Activated T-helper 1 cell treated with anti-CD3 and anti-CD28 coated beads, Interleukin-12 subunit alpha, Interleukin-12 subunit beta, Interleukin-2, Interleukin-4 antibody, amounts not matched to agents 30 ng/mL and 10 ng/mL and 1 ng/mL, durations not matched to agents 14 hours and 24 hours and 36 hours (primary cell): ENCODE data around the gene ME3. TPM values are rescaled to one million over a fixed set of nuclear protein-coding genes. Genes with fewer than 3 reads are reported as not detected.
A peak's percentile ranks its signal among the peaks of the same experiment; 100 is the strongest.
"Not testable (repeated sequence)": the region's sequence is repeated elsewhere in the genome, so short reads cannot be mapped to it uniquely, and the experiment has no call there.

Experiments
- DNase-seq: peaks from one replicate; pipeline ENCODE4 v3.0.0; 2021; ENCODE audit warnings: low spot score
- H3K27ac Mint-ChIP-seq: one replicate; pipeline ENCODE4 v1.8.0; 2021; ENCODE audit warnings: mild to moderate bottlenecking, mixed read lengths
- H3K27me3 Mint-ChIP-seq: one replicate; pipeline ENCODE4 v1.8.0; 2022; ENCODE audit warnings: mild to moderate bottlenecking, moderate library complexity, mixed read lengths; ENCODE audit not compliant: insufficient read depth
- H3K36me3 Mint-ChIP-seq: one replicate; pipeline ENCODE4 v1.8.0; 2021; ENCODE audit warnings: low read depth, mixed read lengths
- H3K4me1 Mint-ChIP-seq: one replicate; pipeline ENCODE4 v1.8.0; 2021; ENCODE audit warnings: low read depth, mixed read lengths
- H3K4me3 Mint-ChIP-seq: one replicate; pipeline ENCODE4 v1.8.0; 2021; ENCODE audit warnings: mild to moderate bottlenecking, moderate library complexity, mixed read lengths
- H3K9me3 Mint-ChIP-seq: one replicate; pipeline ENCODE4 v1.8.0; 2021; ENCODE audit warnings: mixed read lengths
- intact Hi-C: fragments of 100-400 bp; cut with micrococcal nuclease; formaldehyde crosslinking; loops from one replicate; pipeline ENCODE4 v1.15.1; 2024
- total RNA-seq: library from RNA; stranded (reverse); gene quantifications from 2 replicates; pipeline ENCODE4 v1.2.3, GENCODE V29; 2022

Gene ME3
- total RNA-seq, 1 donor from 2014 or later: 12.8 TPM

DNA sequence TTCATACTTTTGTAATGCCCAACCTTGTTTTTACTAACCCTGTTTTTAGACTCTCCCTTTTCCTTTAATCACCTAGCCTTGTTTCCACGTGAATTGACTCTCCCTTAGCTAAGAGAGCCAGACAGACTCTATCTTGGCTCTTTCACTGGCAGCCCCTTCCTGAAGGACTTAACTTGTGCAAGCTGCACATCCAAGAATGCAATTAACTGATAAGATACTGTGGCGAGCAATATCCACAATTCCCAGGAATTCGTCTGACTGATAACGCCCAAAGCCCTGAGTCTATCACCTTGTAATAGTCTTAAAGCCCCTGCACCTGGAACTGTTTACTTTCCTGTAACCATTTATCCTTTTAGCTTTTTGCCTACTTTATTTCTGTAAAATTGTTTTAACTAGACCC, 248.9 kb downstream of the ME3 start:
- H3K27ac Mint-ChIP-seq, H3K9me3 Mint-ChIP-seq, H3K27me3 Mint-ChIP-seq, H3K4me3 Mint-ChIP-seq, H3K36me3 Mint-ChIP-seq, intact Hi-C loops, DNase-seq: not testable (repeated sequence)
- H3K4me1 Mint-ChIP-seq: peaks cover 11% of the 10 kb centered on the region

DNA sequence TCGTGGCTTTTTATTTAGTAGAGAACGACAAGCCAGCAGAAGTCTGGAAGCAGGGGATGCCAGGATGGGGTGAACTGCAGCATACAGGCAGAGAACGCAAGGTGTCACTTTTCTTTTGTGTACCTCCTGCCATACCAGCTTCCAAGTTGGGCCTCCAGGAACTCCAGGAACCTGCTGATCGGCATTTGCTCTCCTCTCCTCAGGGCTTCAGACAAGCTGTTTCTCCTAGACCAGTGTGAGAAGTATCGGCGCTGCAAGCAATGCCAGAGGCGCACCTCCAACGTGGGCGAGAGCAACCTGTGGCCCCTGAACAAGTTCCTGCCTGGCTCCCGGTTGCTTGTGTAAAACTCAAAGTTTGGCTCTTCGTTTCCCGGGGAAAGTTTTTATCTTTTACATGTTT, 250.0 kb downstream of the ME3 start:
- no peaks in the 10 kb centered on the region for H3K9me3 Mint-ChIP-seq
- intact Hi-C loops: no loop called here
- H3K27ac Mint-ChIP-seq: no peak overlapping the region
- H3K4me1 Mint-ChIP-seq: peaks cover 14% of the 10 kb centered on the region
- H3K27me3 Mint-ChIP-seq: no peaks in the 10 kb centered on the region
- peaks cover 1% of the 10 kb centered on the region for H3K36me3 Mint-ChIP-seq
- no peak overlapping the region for H3K4me3 Mint-ChIP-seq
- DNase-seq: no peak

DNA sequence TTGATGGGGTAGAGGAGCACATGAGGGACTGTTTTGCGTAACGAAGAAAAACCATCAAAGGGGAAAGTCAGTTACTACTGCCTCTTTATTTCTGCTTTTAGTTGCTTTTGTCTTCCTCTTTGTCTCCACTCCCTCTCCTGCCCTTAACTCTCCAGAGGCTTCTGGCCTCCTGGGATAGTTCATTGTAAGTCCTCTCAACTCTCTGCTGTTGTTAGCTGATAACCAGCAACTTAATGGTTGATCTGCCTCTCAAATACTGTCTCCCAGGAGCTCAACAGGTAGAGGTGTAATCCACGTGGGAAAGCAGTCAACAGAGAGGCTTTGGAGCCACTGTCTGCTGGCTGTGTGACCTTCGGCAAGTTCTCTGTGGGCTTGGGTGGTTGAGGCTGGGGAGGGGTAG, 250.5 kb downstream of the ME3 start:
- peaks cover 14% of the 10 kb centered on the region for H3K4me1 Mint-ChIP-seq
- no peak overlapping the region for H3K27ac Mint-ChIP-seq
- no peaks in the 10 kb centered on the region for H3K27me3 Mint-ChIP-seq
- H3K36me3 Mint-ChIP-seq: peaks cover 1% of the 10 kb centered on the region
- no peak overlapping the region for H3K4me3 Mint-ChIP-seq
- H3K9me3 Mint-ChIP-seq: no peaks in the 10 kb centered on the region
- DNase-seq: no peak
- intact Hi-C loops: no loop called here

DNA sequence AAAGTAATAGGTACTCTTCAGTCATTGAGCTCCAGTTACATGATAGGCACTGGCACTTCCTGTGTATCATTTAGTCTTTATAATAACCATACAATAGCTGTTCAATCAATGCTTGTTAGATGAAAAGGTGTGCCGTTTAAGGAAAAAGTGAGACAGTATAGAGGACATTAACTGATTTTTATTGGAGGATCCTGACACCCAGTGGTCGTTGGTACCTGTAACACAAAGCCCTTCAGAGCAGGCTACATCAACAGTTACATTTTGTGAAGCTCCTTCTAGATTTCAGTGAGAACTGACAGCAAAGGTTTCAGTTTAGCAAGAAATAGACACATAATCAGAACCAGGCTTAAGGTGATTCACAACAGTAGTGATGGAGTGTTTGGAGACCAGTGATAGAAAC, 253.5 kb downstream of the ME3 start:
- no peak overlapping the region for H3K4me3 Mint-ChIP-seq

DNA sequence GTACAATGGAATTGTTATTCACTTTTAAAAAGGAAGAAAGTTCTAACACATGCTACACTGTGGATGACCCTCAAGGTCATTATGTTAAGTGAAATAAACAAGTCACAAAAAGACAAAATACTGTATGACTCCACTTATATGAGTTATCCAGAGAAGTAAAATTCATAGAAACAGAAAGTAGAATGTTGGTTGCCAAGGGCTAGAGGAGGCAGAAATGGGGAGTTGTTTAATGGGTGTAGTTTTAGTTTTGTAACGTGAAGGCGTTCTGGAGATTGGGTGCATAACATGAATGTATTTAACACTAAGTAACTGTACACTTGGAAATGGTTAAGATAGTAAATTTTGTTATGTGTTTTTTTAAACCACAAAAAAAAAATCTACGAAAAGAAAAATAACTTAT, 253.9 kb downstream of the ME3 start:
- intact Hi-C loops: loop anchor here (2.0 to 5.0 kb wide), 3 partner anchors 126 to 564 kb away; partner anchors contain the start of gene CCDC83
- H3K4me1 Mint-ChIP-seq: peaks cover 19% of the 10 kb centered on the region
- no peaks in the 10 kb centered on the region for H3K27me3 Mint-ChIP-seq
- H3K9me3 Mint-ChIP-seq: no peaks in the 10 kb centered on the region
- no peak overlapping the region for H3K27ac Mint-ChIP-seq
- no peaks in the 10 kb centered on the region for H3K36me3 Mint-ChIP-seq
- DNase-seq: no peak
- no peak overlapping the region for H3K4me3 Mint-ChIP-seq

More for the DNA sequence above, 253.5 kb downstream of the ME3 start:
- Mint-ChIP-seq H3K9me3 (no peaks in the 10 kb centered on the region), H3K36me3 (no peaks in the 10 kb centered on the region), H3K4me1 (peaks cover 19% of the 10 kb centered on the region), H3K27me3 (no peaks in the 10 kb centered on the region), H3K27ac (peak overlapping the region; percentile 14)
- no peak for DNase-seq
- intact Hi-C loops: loop anchor here (2.0 to 5.0 kb wide), 3 partner anchors 127 to 564 kb away; partner anchors contain the start of gene CCDC83

DNA sequence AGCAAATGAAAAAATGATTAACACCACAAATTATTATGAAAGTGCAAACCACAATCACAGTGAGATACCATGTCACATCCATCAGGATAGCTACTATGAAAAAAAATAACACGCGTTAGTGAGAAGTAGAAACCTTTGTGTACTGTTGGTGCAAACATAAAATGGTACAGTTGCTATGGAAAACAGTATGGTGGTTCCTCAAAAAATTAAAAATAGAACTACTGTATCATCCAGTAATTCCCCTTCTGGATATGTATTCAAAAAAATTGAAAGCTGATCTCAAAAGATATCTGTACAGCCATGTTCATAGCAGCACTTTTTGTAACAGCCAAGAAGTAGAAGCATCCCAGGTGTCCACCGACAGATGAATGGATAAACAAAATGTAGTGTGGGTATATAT, 254.3 kb downstream of the ME3 start:
- Mint-ChIP-seq H3K9me3 (no peaks in the 10 kb centered on the region), H3K27ac (no peak overlapping the region), H3K36me3 (no peaks in the 10 kb centered on the region), H3K27me3 (no peaks in the 10 kb centered on the region), H3K4me3 (no peak overlapping the region), H3K4me1 (peaks cover 19% of the 10 kb centered on the region)
- intact Hi-C loops: loop anchor here (2.0 to 5.0 kb wide), 3 partner anchors 126 to 563 kb away; partner anchors contain the start of gene CCDC83
- DNase-seq: no peak

DNA sequence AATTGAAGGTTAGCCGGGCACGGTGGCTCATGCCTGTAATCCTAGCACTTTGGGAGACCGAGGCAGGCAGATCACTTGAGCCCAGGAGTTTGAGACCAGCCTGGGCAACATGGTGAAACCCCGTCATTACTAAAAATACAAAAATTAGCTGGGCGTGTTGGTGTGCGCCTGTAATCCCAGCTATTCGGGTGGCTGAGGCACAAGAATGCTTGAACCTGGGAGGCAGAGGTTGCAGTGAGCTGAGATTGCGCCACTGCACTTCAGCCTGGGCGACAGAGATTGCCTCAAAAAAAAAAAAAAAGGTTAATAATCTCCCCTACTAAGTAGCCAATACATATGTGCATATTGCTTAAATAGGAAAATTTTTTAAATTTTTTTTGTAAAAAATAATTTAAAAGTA, 255.5 kb downstream of the ME3 start:
- not testable (repeated sequence) for DNase-seq, H3K27me3 Mint-ChIP-seq, H3K9me3 Mint-ChIP-seq, H3K36me3 Mint-ChIP-seq, H3K27ac Mint-ChIP-seq, H3K4me3 Mint-ChIP-seq
- intact Hi-C loops: loop anchor here (5.0 kb wide), 1 partner anchor 125 kb away; no protein-coding TSS in a partner anchor
- H3K4me1 Mint-ChIP-seq: peaks cover 19% of the 10 kb centered on the region

DNA sequence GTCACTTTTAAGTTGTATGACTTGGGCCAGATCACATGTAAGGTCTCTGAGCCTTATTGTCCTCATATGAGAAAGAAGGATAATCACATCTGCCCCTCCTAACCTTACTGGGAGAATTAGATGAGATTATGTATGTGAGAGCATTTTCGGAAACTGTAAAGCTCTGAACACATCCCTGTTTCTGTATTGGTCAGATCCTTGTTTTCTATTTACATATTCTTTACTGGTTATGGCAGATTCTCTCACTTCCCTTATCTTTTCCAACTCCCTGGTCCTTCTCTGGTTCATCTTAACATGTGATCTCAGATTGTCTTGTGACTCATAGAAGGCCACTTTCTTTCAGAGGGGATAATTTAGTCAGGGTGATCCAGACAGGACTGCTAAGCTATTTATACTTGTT, 255.9 kb downstream of the ME3 start:
- Mint-ChIP-seq H3K27ac (no peak overlapping the region), H3K9me3 (no peaks in the 10 kb centered on the region), H3K36me3 (no peaks in the 10 kb centered on the region), H3K27me3 (no peaks in the 10 kb centered on the region), H3K4me1 (peaks cover 19% of the 10 kb centered on the region), H3K4me3 (no peak overlapping the region)
- intact Hi-C loops: loop anchor here (5.0 kb wide), 1 partner anchor 124 kb away; no protein-coding TSS in a partner anchor
- DNase-seq: no peak

DNA sequence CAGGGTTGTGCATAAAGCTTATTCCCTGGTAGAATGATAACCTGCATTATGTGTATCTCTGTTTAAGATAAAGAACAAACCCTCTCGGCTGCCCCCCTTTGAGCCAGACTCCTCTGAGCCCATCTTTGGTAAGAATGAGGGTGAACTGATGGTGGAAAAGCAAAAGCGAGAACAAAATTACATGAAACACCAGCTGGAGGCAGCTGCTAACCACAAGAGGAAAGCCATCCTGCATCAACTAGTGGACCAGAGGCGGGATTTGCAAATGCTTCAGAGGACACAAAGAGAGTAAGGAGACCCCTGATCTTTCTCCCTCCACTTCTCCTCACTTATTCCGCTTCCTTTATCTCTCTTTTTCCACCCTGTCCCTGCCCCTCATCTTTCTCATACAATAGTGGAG, 257.4 kb downstream of the ME3 start:
- H3K4me3 Mint-ChIP-seq: no peak overlapping the region
- no peaks in the 10 kb centered on the region for H3K36me3 Mint-ChIP-seq
- intact Hi-C loops: loop anchor here (5.0 kb wide), 1 partner anchor 123 kb away; no protein-coding TSS in a partner anchor
- H3K9me3 Mint-ChIP-seq: no peaks in the 10 kb centered on the region
- no peaks in the 10 kb centered on the region for H3K27me3 Mint-ChIP-seq
- H3K4me1 Mint-ChIP-seq: peaks cover 19% of the 10 kb centered on the region
- H3K27ac Mint-ChIP-seq: no peak overlapping the region
- no peak for DNase-seq

DNA sequence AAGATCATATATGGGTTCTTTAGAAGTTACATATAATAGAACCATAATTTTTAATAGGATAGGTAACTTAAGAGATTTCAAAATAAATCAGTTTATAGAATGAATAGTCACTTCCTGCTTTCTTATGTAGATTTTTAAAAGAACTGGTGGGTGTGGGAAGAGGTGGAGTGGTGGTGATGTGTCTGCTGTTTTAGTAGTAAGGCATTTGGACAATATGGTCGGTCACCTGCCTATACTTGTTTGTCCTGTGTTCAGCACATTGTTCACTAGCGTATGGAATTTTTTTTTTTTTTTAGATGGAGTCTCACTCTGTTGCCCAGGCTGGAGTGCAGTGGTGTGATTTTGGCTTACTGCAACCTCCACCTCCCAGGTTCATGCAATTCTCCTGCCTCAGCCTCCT, 258.4 kb downstream of the ME3 start:
- no peaks in the 10 kb centered on the region for H3K36me3 Mint-ChIP-seq
- H3K27ac Mint-ChIP-seq: no peak overlapping the region
- intact Hi-C loops: no loop called here
- DNase-seq: no peak
- no peaks in the 10 kb centered on the region for H3K9me3 Mint-ChIP-seq
- peaks cover 13% of the 10 kb centered on the region for H3K4me1 Mint-ChIP-seq
- no peak overlapping the region for H3K4me3 Mint-ChIP-seq
- H3K27me3 Mint-ChIP-seq: no peaks in the 10 kb centered on the region

DNA sequence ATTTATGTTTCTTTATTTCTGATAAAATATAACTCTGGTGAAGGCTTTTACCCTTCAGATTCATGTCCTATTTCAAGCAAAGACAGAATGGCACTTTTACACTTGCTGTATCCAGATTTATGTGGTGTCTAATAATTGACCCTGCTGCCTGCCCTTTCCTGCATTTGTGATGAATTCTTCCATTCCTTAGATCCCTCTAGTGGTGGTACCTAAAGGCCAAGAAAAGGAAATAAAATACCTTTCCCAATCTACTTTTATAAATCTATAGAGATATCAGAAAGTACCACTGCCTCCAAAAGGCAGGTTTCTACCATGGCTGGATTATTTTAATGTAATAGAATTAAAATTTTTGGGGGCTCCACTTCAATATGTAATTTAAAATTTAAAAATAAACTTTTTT, 263.6 kb downstream of the ME3 start:
- intact Hi-C loops: no loop called here
- DNase-seq: no peak
- Mint-ChIP-seq H3K27me3 (no peaks in the 10 kb centered on the region), H3K36me3 (no peaks in the 10 kb centered on the region), H3K4me1 (no peaks in the 10 kb centered on the region), H3K9me3 (no peaks in the 10 kb centered on the region), H3K27ac (no peak overlapping the region), H3K4me3 (no peak overlapping the region)

DNA sequence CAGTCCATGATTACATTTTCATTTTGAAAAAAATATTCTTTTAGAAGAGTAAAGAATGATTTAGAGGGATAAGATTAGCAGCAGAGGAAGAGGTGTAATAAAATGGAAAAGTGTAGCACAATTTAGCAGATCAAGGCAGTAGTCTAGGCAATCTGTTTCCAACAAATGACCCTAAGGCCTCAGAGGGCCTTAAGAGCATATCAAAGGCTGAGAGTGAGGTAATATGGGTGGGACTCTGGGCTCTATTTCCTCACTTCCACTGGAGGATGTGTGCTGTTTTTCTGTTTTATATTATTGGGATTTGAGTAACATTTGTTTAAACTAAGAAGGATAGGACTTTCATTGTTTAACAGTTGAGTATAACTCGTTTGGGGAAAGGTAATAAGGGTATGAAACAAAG, 269.0 kb downstream of the ME3 start:
- H3K4me3 Mint-ChIP-seq: no peak overlapping the region
- no peak for DNase-seq
- no peaks in the 10 kb centered on the region for H3K27me3 Mint-ChIP-seq
- H3K36me3 Mint-ChIP-seq: no peaks in the 10 kb centered on the region
- H3K4me1 Mint-ChIP-seq: no peaks in the 10 kb centered on the region
- H3K9me3 Mint-ChIP-seq: no peaks in the 10 kb centered on the region
- H3K27ac Mint-ChIP-seq: no peak overlapping the region
- intact Hi-C loops: no loop called here

DNA sequence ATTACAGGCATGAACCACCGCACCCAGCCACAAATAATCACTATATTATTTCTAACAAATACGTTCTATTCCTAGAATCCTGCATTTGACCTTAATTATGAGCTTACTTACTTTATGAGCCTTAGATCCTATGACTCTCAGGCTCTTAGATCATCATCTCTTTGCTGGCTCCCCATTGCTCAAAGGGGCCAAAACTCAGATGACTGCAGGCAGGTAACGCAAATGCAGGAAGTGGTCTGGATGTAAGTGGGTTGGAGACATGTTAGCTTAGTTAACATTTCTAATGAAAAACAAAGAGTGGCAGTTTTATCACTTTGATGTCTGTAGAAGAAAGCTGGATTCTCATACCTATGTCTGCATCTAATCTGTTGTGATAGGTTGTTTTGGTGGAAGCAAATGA, 274.3 kb downstream of the ME3 start:
- no peak for DNase-seq
- Mint-ChIP-seq H3K27me3 (no peaks in the 10 kb centered on the region), H3K9me3 (no peaks in the 10 kb centered on the region), H3K27ac (no peak overlapping the region), H3K4me1 (no peaks in the 10 kb centered on the region), H3K36me3 (no peaks in the 10 kb centered on the region), H3K4me3 (no peak overlapping the region)
- intact Hi-C loops: no loop called here

DNA sequence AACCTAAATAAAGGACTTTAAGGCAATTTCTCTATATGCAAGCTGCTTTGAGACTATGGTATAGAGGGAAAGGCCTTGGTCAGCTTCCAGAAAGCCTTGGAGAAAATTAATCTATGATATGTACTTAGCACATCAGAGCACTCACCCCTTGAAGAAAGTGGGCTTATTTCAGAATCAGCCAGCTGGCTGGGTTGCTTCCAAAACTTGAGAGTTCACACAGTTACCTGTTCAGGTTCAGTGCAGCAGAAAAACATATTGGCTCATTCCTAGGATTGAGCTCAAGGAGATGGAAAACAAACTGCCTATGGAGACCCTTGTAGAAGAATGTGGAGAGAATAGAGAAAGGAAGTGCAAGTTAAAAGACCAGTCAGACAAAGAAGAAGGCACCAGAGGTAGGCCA, 275.1 kb downstream of the ME3 start:
- Mint-ChIP-seq H3K9me3 (no peaks in the 10 kb centered on the region), H3K36me3 (no peaks in the 10 kb centered on the region), H3K4me3 (no peak overlapping the region), H3K4me1 (no peaks in the 10 kb centered on the region), H3K27me3 (no peaks in the 10 kb centered on the region), H3K27ac (no peak overlapping the region)
- DNase-seq: no peak
- intact Hi-C loops: no loop called here
